GM12872 (cell line): ENCODE results near the gene PCDHGA11.

Experiments
- TF ChIP-seq, protein P1 (sequence below): IDR thresholded peaks from 3 replicates; pipeline ENCODE4 v1.5.1; 2011; ENCODE audit warnings: low read depth, mild to moderate bottlenecking, low read length, moderate library complexity; ENCODE audit not compliant: insufficient read depth

PCDHGA11 gene

DNA sequence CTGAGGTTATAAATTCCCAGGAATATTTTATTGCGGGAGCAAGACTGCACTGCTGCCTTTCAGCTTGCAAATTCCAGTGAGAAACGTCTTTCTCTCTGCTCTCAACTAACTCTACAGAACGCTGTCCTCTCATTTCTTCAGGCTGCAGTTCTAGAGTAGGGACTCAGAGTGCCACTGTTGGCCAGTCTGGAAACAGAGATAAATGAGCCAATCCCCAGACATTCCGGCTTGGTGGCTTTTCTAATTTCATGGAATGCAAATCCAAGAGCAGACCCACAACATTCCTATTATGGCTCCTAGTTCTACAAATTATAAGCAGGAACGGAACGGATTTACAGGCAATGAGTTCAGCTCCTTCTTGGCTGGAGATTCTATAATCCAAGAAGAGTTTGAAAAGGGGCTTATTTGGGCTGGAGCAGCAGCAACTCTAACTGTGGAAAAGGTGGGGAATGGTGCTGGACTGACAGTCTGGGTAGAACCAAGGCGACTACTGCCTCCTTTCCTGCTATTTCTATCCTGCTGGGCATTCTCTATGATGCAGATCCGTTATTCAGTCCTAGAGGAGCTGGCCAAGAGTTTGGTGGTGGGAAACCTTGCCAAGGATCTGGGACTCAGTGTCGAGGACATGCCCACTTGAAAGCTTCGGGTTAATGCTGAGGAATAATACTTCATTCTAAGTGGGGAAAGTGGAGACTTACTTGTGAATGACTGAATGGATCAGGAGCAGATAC, 18.7 kb downstream of the PCDHGA11 start:
- TF ChIP-seq, protein P1, sequence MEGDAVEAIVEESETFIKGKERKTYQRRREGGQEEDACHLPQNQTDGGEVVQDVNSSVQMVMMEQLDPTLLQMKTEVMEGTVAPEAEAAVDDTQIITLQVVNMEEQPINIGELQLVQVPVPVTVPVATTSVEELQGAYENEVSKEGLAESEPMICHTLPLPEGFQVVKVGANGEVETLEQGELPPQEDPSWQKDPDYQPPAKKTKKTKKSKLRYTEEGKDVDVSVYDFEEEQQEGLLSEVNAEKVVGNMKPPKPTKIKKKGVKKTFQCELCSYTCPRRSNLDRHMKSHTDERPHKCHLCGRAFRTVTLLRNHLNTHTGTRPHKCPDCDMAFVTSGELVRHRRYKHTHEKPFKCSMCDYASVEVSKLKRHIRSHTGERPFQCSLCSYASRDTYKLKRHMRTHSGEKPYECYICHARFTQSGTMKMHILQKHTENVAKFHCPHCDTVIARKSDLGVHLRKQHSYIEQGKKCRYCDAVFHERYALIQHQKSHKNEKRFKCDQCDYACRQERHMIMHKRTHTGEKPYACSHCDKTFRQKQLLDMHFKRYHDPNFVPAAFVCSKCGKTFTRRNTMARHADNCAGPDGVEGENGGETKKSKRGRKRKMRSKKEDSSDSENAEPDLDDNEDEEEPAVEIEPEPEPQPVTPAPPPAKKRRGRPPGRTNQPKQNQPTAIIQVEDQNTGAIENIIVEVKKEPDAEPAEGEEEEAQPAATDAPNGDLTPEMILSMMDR, result no peak

DNA sequence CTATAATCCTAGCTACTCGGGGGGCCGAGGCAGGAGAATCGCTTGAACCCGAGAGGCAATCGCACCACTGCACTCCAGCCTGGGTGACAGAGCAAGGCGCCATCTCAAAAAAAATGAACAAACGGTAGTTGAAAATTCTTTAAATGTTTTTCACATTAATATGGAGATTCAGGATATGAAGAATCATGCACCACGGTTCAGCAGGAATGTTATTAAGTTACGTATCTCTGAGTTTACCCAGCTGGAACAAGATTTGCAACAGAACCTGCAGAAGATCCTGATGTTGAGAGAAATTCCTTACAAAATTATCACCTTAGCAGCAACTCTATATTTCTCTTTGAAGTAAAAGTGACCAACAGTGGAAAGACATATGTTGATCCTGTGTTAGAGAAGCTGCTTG, 19.5 kb downstream of the PCDHGA11 start:
- TF ChIP-seq, protein P1, result no peak

DNA sequence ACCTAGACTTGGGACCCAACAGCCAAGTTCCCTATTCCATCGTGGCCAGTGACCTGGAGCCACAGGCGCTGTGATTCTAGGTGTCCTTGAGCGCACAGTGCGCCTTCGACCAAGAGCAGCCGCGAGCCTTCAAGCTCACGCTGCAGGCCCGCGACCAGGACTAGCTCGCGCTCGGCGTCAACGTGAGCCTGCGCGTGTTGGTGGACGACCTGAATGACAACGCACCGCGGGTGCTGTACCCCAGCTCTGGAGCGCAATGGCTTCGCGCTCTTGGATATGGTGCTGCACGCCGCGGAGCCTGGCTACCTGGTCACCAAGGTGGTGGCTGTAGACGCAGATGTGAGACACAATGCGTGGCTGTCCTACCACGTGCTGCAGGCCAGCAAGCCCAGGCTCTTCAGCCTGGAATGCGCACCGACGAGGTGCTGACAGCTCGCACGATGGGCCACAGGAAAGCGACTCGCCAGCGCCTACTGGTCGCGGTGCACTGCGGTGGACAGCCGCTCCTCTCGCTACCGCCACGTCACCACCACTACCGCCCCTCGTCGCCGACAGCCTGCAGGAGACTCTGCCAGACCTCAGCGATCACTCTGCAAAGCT, 20.8 kb downstream of the PCDHGA11 start:
- TF ChIP-seq, protein P1, result no peak

DNA sequence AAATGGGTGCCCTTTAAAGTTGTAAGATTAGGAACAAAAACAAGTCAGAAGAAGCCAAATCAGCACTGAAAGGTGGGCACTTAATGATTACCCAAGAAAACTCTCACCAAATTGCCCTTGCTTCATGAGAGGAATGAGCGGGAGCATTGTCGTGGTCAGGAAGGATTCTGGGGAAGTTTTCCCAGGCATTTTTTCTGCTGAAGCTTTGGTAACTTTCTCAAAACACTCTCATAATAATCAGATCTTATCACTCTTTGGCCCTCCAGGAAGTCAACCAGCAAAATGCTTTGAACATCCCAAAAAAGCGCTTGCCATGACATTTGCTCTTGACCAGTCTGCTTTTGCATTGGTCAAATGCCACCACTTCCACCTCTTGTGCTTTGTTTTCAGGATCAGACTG, 44.5 kb downstream of the PCDHGA11 start:
- TF ChIP-seq, protein P1, result no peak
